ENCODE results near the gene NEK7.

DNA sequence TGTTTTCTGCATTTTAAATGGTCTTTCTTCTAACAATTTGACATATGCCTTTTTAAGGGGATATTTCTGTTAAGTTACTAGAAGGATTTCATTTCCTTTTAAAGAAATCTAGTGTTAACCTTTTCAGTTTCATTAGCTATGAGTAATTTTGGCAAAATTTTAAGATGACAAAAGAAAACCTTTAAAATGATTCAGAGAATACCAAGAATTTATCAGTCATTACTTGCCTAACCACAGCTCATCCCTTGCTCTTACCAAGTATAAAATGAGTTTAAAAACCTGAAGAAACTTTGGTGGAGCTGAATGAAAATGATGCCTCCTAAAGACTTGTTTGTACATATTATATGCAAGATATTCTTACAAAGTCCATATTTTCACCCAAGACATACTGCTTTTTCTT, 101.7 kb downstream of the NEK7 start:
- no peak for TF ChIP-seq YY1 (IDR thresholded peaks at IDR 0.05; ENCODE audit: insufficient read depth, insufficient read length)
- TF ChIP-seq ZNF274 (IDR thresholded peaks at IDR 0.05; ENCODE audit: low read depth, low read length), result no peak

Data from NT2/D1 (cell line).